A673 (cell line): ENCODE measurements around the gene USP27X. TPM values are rescaled to one million over a fixed set of nuclear protein-coding genes. Genes with fewer than 3 reads are reported as not detected.

Experiments
- BruUV-seq: library from RNA; stranded (reverse); fragments of 400-500 nt; replicated peaks from 2 replicates; lab custom pipeline; 2021; lab: Mats Ljungman, UMichigan
- CTCF ChIA-PET: fragments of 300-600 bp; sonication (Branson Sonifier 250); formaldehyde crosslinking; loops from one replicate; lab custom pipeline; 2022; ENCODE audit warnings: antibody characterized with exemption; lab: Charles Lee
- POLR2A ChIA-PET: fragments of 300-600 bp; sonication (Branson Sonifier 250); formaldehyde crosslinking; loops from one replicate; lab custom pipeline; 2022; ENCODE audit warnings: antibody characterized with exemption; ENCODE audit not compliant: low non-redundant PET; lab: Charles Lee
- DNase-seq: peaks from one replicate; pipeline ENCODE4 v3.0.0-alpha.2; 2015; ENCODE audit warnings: low spot score
- H3K27ac ChIP-seq: fragments of 200-600 bp; sonication (generic); 2 replicates; pipeline ENCODE4 v1.5.1; 2016; ENCODE audit warnings: mixed run types, low read depth, mild to moderate bottlenecking, mixed read lengths, antibody characterized with exemption, low read length; ENCODE audit not compliant: poor library complexity, severe bottlenecking
- H3K27me3 ChIP-seq: fragments of 200-600 bp; sonication (generic); replicated peaks from 2 replicates; pipeline ENCODE4 v1.6.1; 2017; ENCODE audit warnings: mixed run types, low read depth, mild to moderate bottlenecking, mixed read lengths, antibody characterized with exemption, low read length; ENCODE audit not compliant: insufficient read depth, poor library complexity
- H3K36me3 ChIP-seq: fragments of 200-600 bp; sonication (generic); 2 replicates; pipeline ENCODE4 v1.6.1; 2016; ENCODE audit warnings: mixed run types, mild to moderate bottlenecking, mixed read lengths, antibody characterized with exemption, low read length; ENCODE audit not compliant: insufficient read depth, poor library complexity, severe bottlenecking
- H3K4me1 ChIP-seq: fragments of 200-600 bp; sonication (generic); 2 replicates; pipeline ENCODE4 v1.6.1; 2017; ENCODE audit warnings: mixed run types, mild to moderate bottlenecking, mixed read lengths, antibody characterized with exemption, low read length; ENCODE audit not compliant: insufficient read depth, poor library complexity, severe bottlenecking
- H3K4me3 ChIP-seq: fragments of 200-600 bp; sonication (generic); 2 replicates; pipeline ENCODE4 v1.5.1; 2016; ENCODE audit warnings: low read depth, mixed run types, mild to moderate bottlenecking, mixed read lengths, low read length; ENCODE audit not compliant: poor library complexity, severe bottlenecking
- H3K9me3 ChIP-seq: fragments of 200-600 bp; sonication (generic); 2 replicates; pipeline ENCODE4 v1.6.1; 2016; ENCODE audit warnings: mixed run types, low read depth, mild to moderate bottlenecking, mixed read lengths, antibody characterized with exemption, low read length; ENCODE audit not compliant: poor library complexity, severe bottlenecking
- CTCF ChIP-seq: fragments of 300-800, 200-600 bp; sonication (generic); conservative IDR thresholded peaks from 2 replicates; pipeline ENCODE4 v1.5.1; 2017; ENCODE audit warnings: low read depth, mild to moderate bottlenecking, antibody characterized with exemption, low read length, moderate library complexity, mixed read lengths
- EZH2 ChIP-seq: fragments of 200-600 bp; sonication (generic); IDR thresholded peaks from 2 replicates; pipeline ENCODE4 v1.6.1; 2017; ENCODE audit warnings: borderline replicate concordance, low read depth, mild to moderate bottlenecking, mixed read lengths, antibody characterized with exemption, low read length; ENCODE audit not compliant: poor library complexity, severe bottlenecking
- intact Hi-C: fragments of 100-400 bp; cut with micrococcal nuclease; formaldehyde crosslinking; loops from one replicate; pipeline ENCODE4 v1.10.0; 2022; ENCODE audit not compliant: unreplicated experiment
- total RNA-seq: library from RNA; stranded (reverse); gene quantifications from 2 replicates; pipeline ENCODE4 v1.2.3, GENCODE V29; 2021

Gene USP27X
- total RNA-seq, 1 experiment from 2014 or later = 6.7 TPM

GRCh38 chrX:49845701-49846403, 33.4 kb upstream of the USP27X start:
- TF ChIP-seq EZH2 = no peak
- no peak for TF ChIP-seq CTCF
- Histone ChIP-seq H3K36me3 (no peaks in the 10 kb centered on the region), H3K9me3 (no peaks in the 10 kb centered on the region), H3K4me3 (no peak overlapping the region), H3K27ac (no peak overlapping the region), H3K4me1 (no peaks in the 10 kb centered on the region), H3K27me3 (no peaks in the 10 kb centered on the region)
- POLR2A ChIA-PET = no interaction called here
- CTCF ChIA-PET = no interaction called here
- no peak for DNase-seq
- intact Hi-C loops = no loop called here
- no TSS peak for BruUV-seq

- H3K36me3 ChIP-seq = no peaks in the 10 kb centered on the region
- intact Hi-C loops = no loop called here
Measured at GRCh38 chrX:49846522-49846921, 32.8 kb upstream of the USP27X start.

DNA sequence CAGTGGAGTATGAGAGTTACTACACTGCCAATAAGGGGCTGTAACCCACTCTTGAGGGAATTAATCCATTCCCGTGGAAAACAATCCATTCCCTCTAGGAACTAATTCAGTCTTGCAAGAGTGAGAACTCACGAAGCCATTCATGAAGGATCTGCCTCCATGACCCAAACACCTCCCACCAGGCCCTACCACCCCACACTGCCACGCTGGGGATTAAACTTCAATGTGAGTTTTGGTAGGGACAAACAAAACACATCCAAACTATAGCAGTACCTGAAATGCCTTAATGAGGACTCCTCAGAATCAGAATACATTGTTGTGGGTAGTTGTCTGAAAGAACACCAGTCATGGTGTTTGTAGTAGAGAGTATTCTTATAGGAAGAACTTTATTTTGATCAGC, 31.0 kb upstream of the USP27X start:
- no peaks in the 10 kb centered on the region for H3K9me3 ChIP-seq
- no peak overlapping the region for H3K27ac ChIP-seq
- TF ChIP-seq EZH2 (no peak), CTCF (no peak)
- no peak for DNase-seq
- BruUV-seq = no TSS peak
- ChIA-PET CTCF (no interaction called here), POLR2A (no interaction called here)
- intact Hi-C loops = no loop called here
- H3K36me3 ChIP-seq = no peaks in the 10 kb centered on the region
- H3K4me3 ChIP-seq = no peak overlapping the region
- H3K27me3 ChIP-seq = no peaks in the 10 kb centered on the region
- no peaks in the 10 kb centered on the region for H3K4me1 ChIP-seq

More at GRCh38 chrX:49846522-49846921, 32.8 kb upstream of the USP27X start:
- Histone ChIP-seq H3K4me3 (no peak overlapping the region), H3K4me1 (no peaks in the 10 kb centered on the region), H3K9me3 (no peaks in the 10 kb centered on the region), H3K27ac (no peak overlapping the region), H3K27me3 (no peaks in the 10 kb centered on the region)
- no TSS peak for BruUV-seq
- TF ChIP-seq EZH2 = no peak
- no peak for TF ChIP-seq CTCF
- POLR2A ChIA-PET = no interaction called here
- no peak for DNase-seq
- CTCF ChIA-PET = no interaction called here
